NCI-H2029 (cell line): ENCODE data around the gene PDIA5.
"Not testable (repeated sequence)": the region's sequence is repeated elsewhere in the genome, so short reads cannot be mapped to it uniquely, and the experiment has no call there.

Source experiments
- DNase-seq: peaks from one replicate; lab custom pipeline; 2025; lab: John Stamatoyannopoulos, UW

PDIA5 gene

GRCh38 chr3:123093696-123094095, 26.9 kb downstream of the PDIA5 start:
- DNase-seq: no peak

GRCh38 chr3:123094516-123095313, 27.9 kb downstream of the PDIA5 start:
- no peak for DNase-seq

DNA sequence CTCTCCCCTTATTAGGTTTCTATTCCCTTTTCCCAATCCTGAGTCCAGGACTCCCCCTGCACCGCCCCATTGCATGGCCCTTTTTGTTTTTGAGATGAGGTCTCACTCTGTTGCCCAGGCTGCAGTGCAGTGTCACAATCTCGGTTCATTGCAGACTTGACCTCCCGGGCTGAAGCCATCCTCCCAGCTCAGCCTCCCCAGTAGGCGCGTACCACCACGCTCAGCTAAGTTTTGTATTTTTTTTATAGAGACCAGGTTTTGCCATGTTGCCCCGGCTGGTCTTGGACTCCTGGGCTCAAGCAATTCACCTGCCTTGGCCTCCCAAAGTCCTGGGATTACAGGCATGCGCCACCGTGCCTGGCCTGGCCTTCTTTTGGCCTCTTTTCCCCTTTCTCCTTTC, 29.3 kb downstream of the PDIA5 start:
- DNase-seq: no peak

- no peak for DNase-seq
Measured at GRCh38 chr3:123096731-123097130, 29.9 kb downstream of the PDIA5 start.

DNA sequence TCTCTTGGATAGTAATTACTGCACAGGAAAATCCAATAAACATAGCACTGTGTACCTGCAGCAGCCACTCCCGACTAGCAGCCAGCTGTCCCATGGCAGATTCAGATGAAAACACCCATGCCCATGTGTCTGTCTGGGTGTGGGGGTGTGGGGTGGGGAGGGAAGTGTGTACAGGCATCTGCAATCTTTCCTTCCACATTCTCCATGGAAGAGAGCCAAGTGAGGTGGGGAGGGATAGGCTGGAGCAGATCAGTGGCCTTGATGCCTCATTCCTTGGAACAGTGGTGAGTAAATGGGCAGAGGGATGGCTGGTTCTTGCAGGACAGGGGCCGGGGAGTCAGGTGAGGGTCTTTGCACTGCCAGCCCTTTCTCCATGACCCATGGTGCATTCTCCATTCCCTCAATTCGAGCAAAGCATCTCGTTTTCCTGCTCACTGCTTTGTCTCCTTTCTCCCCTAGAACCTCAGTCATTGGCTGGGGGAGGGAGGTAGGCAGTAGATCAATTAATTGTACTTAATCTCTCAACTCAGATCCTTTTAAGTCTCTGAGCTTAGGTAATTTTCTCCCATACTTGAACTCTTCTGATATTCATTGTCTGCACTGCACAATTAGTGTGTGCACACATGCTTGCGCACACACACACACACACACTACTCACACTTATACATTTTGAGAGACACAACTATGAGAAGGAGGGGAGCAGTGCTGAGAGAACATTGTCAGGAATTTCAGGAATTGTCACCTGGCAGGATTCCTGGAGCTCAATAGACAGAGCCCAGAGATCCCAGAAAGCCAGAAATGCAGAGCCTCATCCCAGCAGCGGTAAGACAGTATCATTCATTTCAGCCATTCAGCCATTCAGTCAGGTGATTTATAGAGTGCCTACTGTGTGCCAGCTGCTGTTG, 31.9 kb downstream of the PDIA5 start:
- no peak for DNase-seq

DNA sequence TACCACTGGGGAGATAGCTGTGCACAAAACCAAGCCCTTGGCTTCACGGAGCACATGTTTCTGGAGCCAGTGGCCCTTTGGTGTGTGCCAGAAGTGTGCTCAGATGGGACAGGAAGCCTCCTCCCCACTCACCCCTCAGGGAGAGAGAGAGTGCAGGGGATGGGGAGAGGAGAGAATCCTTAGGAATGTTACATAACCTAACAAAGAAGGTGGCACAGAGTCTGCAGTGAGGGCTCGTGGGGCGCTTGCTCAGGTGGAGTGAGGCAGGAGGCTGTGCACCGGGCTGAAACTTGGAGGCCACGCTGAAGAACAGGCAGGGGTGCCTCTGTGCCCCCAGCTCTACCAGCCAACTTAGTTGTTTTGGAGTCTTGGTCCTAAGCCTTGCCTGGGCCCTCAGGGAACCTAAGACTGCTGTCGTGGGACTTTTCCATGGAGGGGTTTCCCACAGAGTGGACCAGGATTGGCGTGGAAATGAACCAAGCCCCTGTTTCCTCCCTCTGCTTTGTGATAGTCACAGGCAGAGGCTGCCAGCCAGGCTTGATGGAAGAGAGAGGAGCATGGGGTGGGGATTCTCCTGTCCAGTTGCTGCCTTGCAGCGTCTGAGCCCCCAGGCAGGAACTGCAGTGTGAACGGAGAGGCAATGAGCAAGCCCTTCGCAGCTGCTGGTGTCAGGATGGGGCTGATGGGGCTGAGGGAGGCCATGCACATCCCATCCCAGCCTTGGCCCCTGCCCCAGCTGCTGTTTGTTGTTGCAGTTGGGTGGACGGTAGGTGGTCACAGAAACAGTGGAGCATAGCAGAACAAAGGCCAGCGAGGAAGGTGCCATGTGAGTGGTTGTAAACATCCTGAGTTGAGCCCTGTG, 32.7 kb downstream of the PDIA5 start:
- no peak for DNase-seq

DNA sequence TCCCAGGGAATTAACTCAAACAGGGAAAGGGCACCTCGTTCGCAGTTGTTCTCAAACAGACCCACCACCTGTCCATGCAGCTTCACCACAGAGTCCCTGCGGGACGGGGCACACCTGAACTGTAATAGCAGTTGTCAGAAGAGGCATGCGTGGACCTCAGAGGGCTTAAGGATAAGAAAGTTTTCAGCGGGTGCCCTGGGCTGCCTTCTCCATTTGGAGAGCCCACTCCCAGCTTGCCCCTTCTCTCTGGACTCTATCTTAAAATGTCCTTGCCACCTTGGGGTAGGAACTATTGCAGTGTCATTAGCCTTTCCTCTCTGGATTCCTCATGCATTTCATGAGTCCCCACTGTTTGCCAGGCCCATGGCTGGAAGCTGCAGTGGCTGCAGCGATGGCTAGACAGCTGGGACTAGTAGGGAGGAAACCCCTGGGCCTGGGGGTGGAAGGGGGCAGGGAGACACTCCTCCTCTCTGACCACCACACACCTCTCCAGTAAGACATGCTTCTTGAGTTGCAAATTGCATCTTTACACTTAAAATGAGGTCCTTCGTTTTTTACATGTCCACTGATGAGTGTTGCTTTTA, 33.5 kb downstream of the PDIA5 start:
- no peak for DNase-seq

DNA sequence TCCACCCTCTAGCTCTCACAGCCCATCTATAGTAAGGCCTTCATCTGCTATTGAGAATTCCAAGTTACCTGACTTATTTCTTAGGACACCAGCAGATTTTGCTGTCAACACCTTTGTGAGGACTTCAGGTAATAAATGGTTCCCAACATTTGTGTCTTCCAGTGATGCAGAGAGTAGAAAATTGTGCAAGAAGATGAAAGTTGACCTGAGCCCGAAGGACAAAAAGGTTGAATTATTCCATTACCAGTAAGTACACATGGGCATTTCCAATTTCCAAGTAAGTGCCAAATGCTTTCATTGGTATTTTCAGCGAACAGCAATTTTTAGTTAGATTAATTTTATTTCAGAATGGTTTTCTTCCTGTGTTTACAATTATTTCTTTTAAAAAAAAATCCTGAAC, 35.4 kb downstream of the PDIA5 start:
- DNase-seq: no peak

GRCh38 chr3:123102826-123103225, 36.0 kb downstream of the PDIA5 start:
- DNase-seq: no peak

DNA sequence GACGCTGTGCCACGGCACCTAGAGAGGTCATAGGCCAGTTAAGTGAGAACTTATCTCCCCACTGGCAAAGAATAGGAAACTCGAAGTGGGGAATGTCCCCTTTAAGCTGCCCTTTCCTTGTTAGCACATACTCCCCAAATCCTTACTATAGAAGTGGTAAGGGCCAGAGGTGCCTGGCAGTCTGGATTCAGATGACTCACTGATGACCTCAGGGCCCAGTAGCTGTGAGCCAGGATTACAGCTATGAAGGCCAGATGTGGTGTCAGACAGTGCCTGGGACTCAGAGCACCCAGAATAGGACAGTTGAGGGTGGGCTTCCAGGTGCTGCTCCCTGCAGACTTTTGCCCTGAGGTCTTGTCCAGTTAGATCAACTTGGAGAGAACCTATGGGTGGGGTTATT, 37.7 kb downstream of the PDIA5 start:
- no peak for DNase-seq

DNA sequence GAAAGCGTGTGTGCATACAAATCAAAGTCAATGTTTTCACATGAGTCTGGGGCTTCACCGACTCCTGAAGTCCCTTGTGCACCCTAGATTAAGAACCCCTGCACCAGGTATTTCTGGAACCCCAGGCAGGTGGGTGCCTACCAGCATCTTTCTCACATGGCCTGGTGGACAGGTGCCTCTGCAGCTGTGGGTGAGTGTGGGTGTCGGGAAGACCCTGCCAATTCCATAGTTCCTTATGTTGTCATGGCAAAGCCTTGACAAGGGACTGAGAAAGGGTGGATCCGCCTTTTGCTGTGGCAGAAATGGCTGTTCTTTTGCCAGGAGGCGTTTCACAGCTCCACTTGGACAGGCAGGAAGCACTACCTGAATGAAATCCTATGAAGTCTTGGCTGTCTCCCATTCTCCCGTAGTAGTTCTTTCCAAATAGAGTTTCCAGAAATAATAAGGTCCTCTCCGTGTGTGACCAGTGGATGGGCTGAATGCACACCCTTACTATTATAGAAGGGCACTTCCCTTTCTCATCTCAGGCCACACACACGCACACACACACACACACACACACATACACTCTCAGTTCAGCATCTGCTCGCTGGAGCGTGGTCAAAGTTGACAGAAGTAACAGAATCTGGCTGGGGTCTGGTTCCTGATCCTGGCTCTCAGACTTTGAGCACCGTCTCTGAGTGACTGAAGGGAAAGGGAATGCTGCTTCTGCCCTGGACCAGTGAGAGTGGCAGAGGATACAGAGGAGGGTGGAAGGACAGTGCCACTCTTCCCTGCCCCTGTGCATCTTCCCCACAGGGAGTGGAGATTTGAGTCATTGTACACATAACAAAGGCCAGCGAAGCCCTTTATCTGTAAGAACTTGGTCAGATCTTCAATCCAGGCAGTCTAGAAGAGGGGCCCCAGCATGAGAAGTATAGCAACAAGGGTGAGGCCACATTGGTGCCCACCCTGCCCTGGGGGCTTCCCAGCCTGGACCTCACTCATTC, 38.7 kb downstream of the PDIA5 start:
- no peak for DNase-seq

DNA sequence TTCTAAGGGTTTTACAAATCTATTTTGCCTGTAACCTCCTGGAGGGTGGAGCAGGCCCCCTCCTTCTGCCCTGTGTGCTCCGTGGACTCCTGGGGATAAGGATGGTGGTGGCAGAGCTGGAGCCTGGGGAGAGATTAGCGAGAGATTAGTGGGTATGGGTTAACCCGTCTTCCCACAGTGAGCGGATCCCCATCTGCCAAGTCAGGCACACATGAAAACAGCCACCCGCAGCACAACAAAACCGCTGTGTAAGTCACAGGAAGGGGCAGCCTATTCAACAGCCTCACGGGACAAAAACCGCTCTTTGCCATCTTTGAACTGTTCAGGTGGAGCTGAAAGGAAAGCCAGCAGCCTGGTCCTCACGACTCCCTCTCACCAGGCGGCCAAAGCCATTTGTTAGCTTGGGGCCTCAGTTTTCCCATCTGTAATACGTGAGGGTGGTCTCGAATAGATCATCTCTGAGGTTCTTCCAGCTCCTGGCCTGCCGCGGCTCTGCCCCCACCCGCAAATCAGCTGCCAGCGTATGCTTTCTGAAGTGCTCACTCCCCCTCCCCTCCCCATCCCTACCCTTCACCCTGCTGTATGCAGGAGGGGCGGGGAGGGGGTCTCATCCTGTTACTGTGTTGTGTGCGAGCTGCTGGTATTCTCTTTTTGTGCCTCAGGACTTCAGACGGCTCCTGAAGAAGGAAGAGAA, 43.6 kb downstream of the PDIA5 start:
- no peak for DNase-seq

- no peak for DNase-seq
Measured at GRCh38 chr3:123110976-123111615, 44.3 kb downstream of the PDIA5 start.

GRCh38 chr3:123111640-123112039, 44.8 kb downstream of the PDIA5 start:
- no peak for DNase-seq

GRCh38 chr3:123112232-123112631, 45.4 kb downstream of the PDIA5 start:
- DNase-seq: no peak

- not testable (repeated sequence) for DNase-seq
Measured at GRCh38 chr3:123112656-123113055, 45.8 kb downstream of the PDIA5 start.

DNA sequence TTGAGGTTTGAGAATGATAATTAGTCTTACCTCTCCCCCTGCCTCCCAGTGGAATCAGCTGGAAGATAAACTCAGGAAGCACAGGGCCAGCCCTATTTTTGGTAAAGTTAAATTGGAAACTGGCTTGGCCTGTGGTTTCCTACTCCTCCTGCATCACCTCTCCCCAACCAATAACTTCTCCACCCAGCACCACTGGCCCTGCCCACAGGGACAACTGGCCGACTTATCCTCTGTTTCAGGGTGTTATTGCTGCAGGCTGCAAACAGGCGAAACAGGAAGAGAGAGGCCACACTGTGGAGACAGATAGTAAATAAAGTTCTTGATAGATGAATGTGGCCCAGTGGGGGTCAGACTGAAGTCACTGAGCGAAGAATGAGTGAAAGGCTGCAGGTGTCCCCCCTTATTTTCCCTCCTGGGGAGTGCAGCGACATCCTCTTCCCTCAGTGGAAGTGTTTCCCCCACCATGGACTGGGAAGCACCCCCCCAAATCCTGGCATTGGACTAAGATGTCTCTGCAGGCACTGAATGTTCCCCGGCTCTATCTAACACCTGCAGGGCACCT, 47.1 kb downstream of the PDIA5 start:
- DNase-seq: no peak

DNA sequence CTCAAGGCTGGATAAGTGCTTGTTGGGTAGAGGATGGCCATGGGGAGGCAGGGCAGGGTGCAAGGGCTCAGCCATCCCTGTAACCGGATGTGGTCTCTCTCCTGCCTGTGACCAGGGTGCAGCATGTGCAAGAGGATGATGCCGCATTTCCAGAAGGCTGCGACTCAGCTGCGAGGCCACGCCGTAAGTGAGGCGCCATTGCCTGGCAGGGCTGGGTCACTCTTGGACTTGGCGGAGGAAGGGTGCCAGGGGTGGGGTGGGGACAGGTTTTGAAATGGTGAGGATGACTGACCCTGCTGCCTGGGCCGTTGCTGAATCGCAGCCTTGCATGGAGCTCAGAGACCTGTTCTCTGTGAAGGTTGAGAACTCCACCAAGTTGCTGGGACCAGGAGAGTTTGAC, 49.3 kb downstream of the PDIA5 start:
- no peak for DNase-seq

- no peak for DNase-seq
Measured at GRCh38 chr3:123119388-123119787, 52.6 kb downstream of the PDIA5 start.
